Tibial nerve (tissue), 4 donors: Measurements from ENCODE around the gene DUSP28. TPM values are rescaled to one million over a fixed set of nuclear protein-coding genes. Genes with fewer than 3 reads are reported as not detected.
"Not testable (repeated sequence)": the region's sequence is repeated elsewhere in the genome, so short reads cannot be mapped to it uniquely, and the experiment has no call there.

ENCODE experiments used
- DNase-seq, 2 donors: peaks; one replicate each; pipeline ENCODE4 v3.0.0-alpha.2; 2019; ENCODE audit warnings: low spot score in 2 of 2
- H3K27ac ChIP-seq, 4 donors: fragments of 200-600 bp; sonication (generic) in 3 of 4; one replicate each; pipeline ENCODE4 v1.5.1; 2017 to 2019; ENCODE audit warnings: mild to moderate bottlenecking in 1 of 4
- H3K27me3 ChIP-seq, 2 donors: fragments of 200-600 bp; sonication (generic) in 1 of 2; one replicate each; pipeline versions ENCODE4 v1.5.1 to v1.6.0; 2017 to 2019
- H3K36me3 ChIP-seq, 3 donors: fragments of 200-600 bp; sonication (generic); one replicate each; pipeline ENCODE4 v1.5.1; 2018 to 2019
- H3K4me1 ChIP-seq, 4 donors: fragments of 200-600 bp; sonication (generic) in 3 of 4; one replicate each; pipeline ENCODE4 v1.5.1; 2017 to 2019
- H3K4me3 ChIP-seq, 4 donors: fragments of 200-600 bp; sonication (generic) in 3 of 4; one replicate each; pipeline ENCODE4 v1.5.1; 2017 to 2019; ENCODE audit warnings: mild to moderate bottlenecking in 1 of 4, moderate library complexity in 1 of 4
- H3K9me3 ChIP-seq, 4 donors: fragments of 200-600 bp; sonication (generic) in 3 of 4; one replicate each; pipeline ENCODE4 v1.5.1; 2017 to 2019
- CTCF ChIP-seq, 5 experiments: fragments of 200-600 bp in 3 of 5; fragments of 450-650 bp in 2 of 5; sonication (generic) in 3 of 5; IDR thresholded peaks; one replicate each; pipeline ENCODE4 v1.5.1; 2016 to 2019; ENCODE audit warnings: antibody characterized with exemption in 5 of 5, mild to moderate bottlenecking in 3 of 5, moderate library complexity in 2 of 5
- EP300 ChIP-seq, 2 donors: sonication (generic); formaldehyde crosslinking; IDR thresholded peaks; one replicate each; pipeline ENCODE4 v1.6.1; 2017; ENCODE audit warnings: antibody characterized with exemption in 2 of 2, mild to moderate bottlenecking in 1 of 2
- POLR2A ChIP-seq, 2 donors: fragments of 450-650 bp; IDR thresholded peaks; one replicate each; pipeline ENCODE4 v1.6.1; 2017; ENCODE audit warnings: antibody characterized with exemption in 2 of 2, mild to moderate bottlenecking in 2 of 2, moderate library complexity in 2 of 2
- WGBS, 2 donors: methylation state at CpG; one replicate each; pipeline ENCODE4 v1.1.5; 2018; 5-methylcytosine and 5-hydroxymethylcytosine counted together
- total RNA-seq, 4 donors: library from RNA; depleted of rRNA; stranded (reverse); fragments of >200 nt; gene quantifications; one replicate each; pipeline ENCODE4 v1.1.0, GENCODE V29; 2016

DUSP28 gene
- total RNA-seq, 4 donors from 2014 or later: 4.5 to 16.1 (median 7.2) TPM

GRCh38 chr2:240531038-240531437 lies 29.1 kb upstream of the DUSP28 start:
- no peaks in the 10 kb centered on the region for H3K4me1 ChIP-seq
- peaks cover 0 to 90% (median 0%) of the 10 kb centered on the region in 3 donors for H3K36me3 ChIP-seq
- no peaks in the 10 kb centered on the region for H3K27me3 ChIP-seq
- DNase-seq: no peak
- no peak overlapping the region for H3K27ac ChIP-seq
- no peak overlapping the region for H3K4me3 ChIP-seq
- 96 to 98% methylated on average over 5 of the region's 5 CpGs for WGBS, 2 donors
- TF ChIP-seq POLR2A (IDR thresholded peaks at IDR 0.05) (no peak), CTCF (IDR thresholded peaks at IDR 0.05) (no peak), EP300 (IDR thresholded peaks at IDR 0.05) (no peak)
- H3K9me3 ChIP-seq: peaks cover 0 to 21% (median 3%) of the 10 kb centered on the region in 4 donors

GRCh38 chr2:240532031-240532775 lies 28.0 kb upstream of the DUSP28 start:
- peaks cover 0 to 84% (median 0%) of the 10 kb centered on the region in 3 donors for H3K36me3 ChIP-seq
- no peak overlapping the region for H3K4me3 ChIP-seq
- H3K9me3 ChIP-seq: peaks cover 0 to 21% (median 3%) of the 10 kb centered on the region in 4 donors
- DNase-seq: no peak
- no peak overlapping the region for H3K27ac ChIP-seq
- no peaks in the 10 kb centered on the region for H3K27me3 ChIP-seq
- 93% methylated on average over 1 of the region's 1 CpG for WGBS, 2 donors
- no peak for TF ChIP-seq EP300 (IDR thresholded peaks at IDR 0.05)
- no peak for TF ChIP-seq CTCF (IDR thresholded peaks at IDR 0.05)
- TF ChIP-seq POLR2A (IDR thresholded peaks at IDR 0.05): no peak
- H3K4me1 ChIP-seq: no peaks in the 10 kb centered on the region

GRCh38 chr2:240538031-240538780 lies 22.0 kb upstream of the DUSP28 start:
- no peaks in the 10 kb centered on the region for H3K9me3 ChIP-seq
- no peaks in the 10 kb centered on the region for H3K4me1 ChIP-seq
- no peaks in the 10 kb centered on the region for H3K27me3 ChIP-seq
- no peak for DNase-seq
- no peak overlapping the region for H3K4me3 ChIP-seq
- TF ChIP-seq CTCF (IDR thresholded peaks at IDR 0.05): no peak
- TF ChIP-seq EP300 (IDR thresholded peaks at IDR 0.05): no peak
- TF ChIP-seq POLR2A (IDR thresholded peaks at IDR 0.05): no peak
- peaks cover 0 to 67% (median 0%) of the 10 kb centered on the region in 3 donors for H3K36me3 ChIP-seq
- WGBS, 2 donors: 96 to 97% methylated on average over 40 to 42 of the region's 43 CpGs
- no peak overlapping the region for H3K27ac ChIP-seq

- H3K36me3 ChIP-seq: peaks cover 0 to 59% (median 0%) of the 10 kb centered on the region in 3 donors
- H3K27ac ChIP-seq, H3K4me3 ChIP-seq, DNase-seq, H3K27me3 ChIP-seq, H3K9me3 ChIP-seq, H3K4me1 ChIP-seq: not testable (repeated sequence)
- WGBS, 2 donors: 94 to 97% methylated on average over 17 of the region's 17 CpGs
Observed at GRCh38 chr2:240539101-240539500, 21.1 kb upstream of the DUSP28 start.

- Histone ChIP-seq H3K4me3 (no peak overlapping the region), H3K9me3 (no peaks in the 10 kb centered on the region), H3K36me3 (peaks cover 0 to 51% (median 0%) of the 10 kb centered on the region in 3 donors), H3K4me1 (no peaks in the 10 kb centered on the region), H3K27me3 (no peaks in the 10 kb centered on the region), H3K27ac (no peak overlapping the region)
- DNase-seq: no peak
- TF ChIP-seq EP300 (IDR thresholded peaks at IDR 0.05): no peak
- TF ChIP-seq CTCF (IDR thresholded peaks at IDR 0.05): no peak
- no peak for TF ChIP-seq POLR2A (IDR thresholded peaks at IDR 0.05)
Observed at GRCh38 chr2:240539906-240540305, 20.3 kb upstream of the DUSP28 start.
